Adipocyte (in vitro differentiated cells): ENCODE results near the gene ATP8A2.
A peak's percentile ranks its signal among the peaks of the same experiment; 100 is the strongest.

ENCODE experiments used
- DNase-seq: peaks from one replicate; pipeline ENCODE4 v3.0.0-alpha.2; 2015; ENCODE audit warnings: low read depth
- H3K27me3 ChIP-seq: replicated peaks from 2 replicates; pipeline ENCODE4 v1.7.0; 2013; ENCODE audit warnings: mild to moderate bottlenecking, low read length, moderate library complexity; ENCODE audit not compliant: control insufficient read depth, insufficient read depth
- H3K36me3 ChIP-seq: 2 replicates; pipeline ENCODE4 v1.7.0; 2013; ENCODE audit warnings: low read length, mild to moderate bottlenecking, moderate library complexity; ENCODE audit not compliant: control insufficient read depth, insufficient read depth, severe bottlenecking
- H3K4me1 ChIP-seq: 2 replicates; pipeline ENCODE4 v1.7.0; 2013; ENCODE audit warnings: mild to moderate bottlenecking, low read length, moderate library complexity; ENCODE audit not compliant: control insufficient read depth, insufficient read depth
- H3K4me3 ChIP-seq: 2 replicates; pipeline ENCODE4 v1.7.0; 2013; ENCODE audit warnings: mild to moderate bottlenecking, low read length, moderate library complexity
- H3K9ac ChIP-seq: 2 replicates; pipeline ENCODE4 v1.7.0; 2013; ENCODE audit warnings: mild to moderate bottlenecking, low read length, moderate library complexity
- H3K9me3 ChIP-seq: 2 replicates; pipeline ENCODE4 v1.7.0; 2013; ENCODE audit warnings: mild to moderate bottlenecking, low read length, moderate library complexity; ENCODE audit not compliant: control insufficient read depth

Gene ATP8A2

DNA sequence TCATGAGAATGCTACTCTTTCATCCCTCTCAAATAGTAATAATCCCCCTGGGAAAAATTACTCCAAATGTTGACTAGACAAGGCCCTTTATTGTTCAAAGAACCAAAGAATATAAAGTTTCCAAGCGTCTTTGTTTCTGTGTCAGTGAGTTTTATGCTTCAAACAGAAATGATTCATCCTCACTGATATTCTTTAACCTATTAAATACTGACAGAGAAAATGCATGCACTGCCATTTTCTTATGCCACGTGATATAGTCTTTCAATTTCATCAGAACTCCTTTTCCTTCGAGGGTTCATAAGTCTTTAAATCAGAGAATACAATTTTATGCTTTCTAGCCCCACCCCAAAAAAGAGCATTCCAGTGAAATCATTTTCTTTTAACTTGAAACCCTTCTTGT is 468.5 kb downstream of the ATP8A2 start:
- H3K27me3 ChIP-seq, result peaks cover 12% of the 10 kb centered on the region
- no peak overlapping the region for H3K4me3 ChIP-seq
- no peaks in the 10 kb centered on the region for H3K9me3 ChIP-seq
- no peaks in the 10 kb centered on the region for H3K4me1 ChIP-seq
- DNase-seq, result peak; percentile 16
- H3K9ac ChIP-seq, result no peak overlapping the region
- no peaks in the 10 kb centered on the region for H3K36me3 ChIP-seq

GRCh38 chr13:25840931-25841330 is 469.2 kb downstream of the ATP8A2 start:
- Histone ChIP-seq H3K9ac (no peak overlapping the region), H3K36me3 (no peaks in the 10 kb centered on the region), H3K4me3 (no peak overlapping the region), H3K27me3 (peaks cover 10% of the 10 kb centered on the region), H3K9me3 (no peaks in the 10 kb centered on the region), H3K4me1 (no peaks in the 10 kb centered on the region)
- no peak for DNase-seq

- H3K4me3 ChIP-seq, result no peak overlapping the region
- H3K4me1 ChIP-seq, result no peaks in the 10 kb centered on the region
- H3K9ac ChIP-seq, result no peak overlapping the region
- no peaks in the 10 kb centered on the region for H3K36me3 ChIP-seq
- H3K9me3 ChIP-seq, result no peaks in the 10 kb centered on the region
- DNase-seq, result no peak
- H3K27me3 ChIP-seq, result peaks cover 5% of the 10 kb centered on the region
Observed at GRCh38 chr13:25843692-25844091, 471.9 kb downstream of the ATP8A2 start.

DNA sequence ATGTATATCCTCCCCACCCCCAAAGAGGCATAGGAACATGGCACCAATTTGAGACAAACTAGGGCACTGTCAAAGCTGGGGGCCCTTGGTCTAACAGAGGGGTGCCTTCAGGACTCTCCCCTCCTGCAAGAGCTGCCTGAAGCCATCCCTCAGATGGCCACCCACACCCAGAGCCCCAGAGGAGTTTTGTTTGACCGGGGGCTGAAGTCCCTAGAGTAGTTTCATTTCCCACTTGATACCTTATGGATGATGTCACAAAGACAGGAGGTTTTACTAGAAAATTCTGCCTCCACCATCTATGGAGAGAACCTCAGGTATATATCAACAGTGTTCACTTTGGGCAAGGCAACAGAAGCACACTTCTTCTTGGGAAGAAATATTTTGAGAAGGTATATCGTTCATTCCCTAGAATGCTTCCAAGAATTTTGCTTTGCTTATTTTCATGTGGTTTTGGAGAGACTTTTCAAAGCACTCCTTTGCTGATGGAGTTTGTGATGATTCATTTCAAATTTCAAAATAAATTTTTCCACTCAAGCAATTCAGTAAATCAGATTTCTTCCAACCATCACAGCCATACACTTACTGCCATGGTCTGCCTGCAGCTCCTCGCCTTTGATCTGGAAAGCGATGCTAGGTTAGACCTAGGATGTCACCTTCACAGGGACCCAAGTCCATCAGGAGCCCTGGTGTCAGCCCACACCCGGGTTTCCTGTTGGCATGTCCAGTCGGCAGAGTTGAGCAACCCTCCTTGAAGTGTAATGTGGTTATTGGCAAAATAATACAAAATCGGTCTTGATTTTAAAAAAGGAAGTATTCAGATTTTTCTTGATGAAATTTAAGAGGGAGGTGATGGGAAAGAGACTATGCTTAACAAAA is 473.0 kb downstream of the ATP8A2 start:
- H3K4me3 ChIP-seq, result no peak overlapping the region
- H3K4me1 ChIP-seq, result no peaks in the 10 kb centered on the region
- no peaks in the 10 kb centered on the region for H3K36me3 ChIP-seq
- H3K9me3 ChIP-seq, result no peaks in the 10 kb centered on the region
- no peak overlapping the region for H3K9ac ChIP-seq
- DNase-seq, result peak; percentile 34
- peaks cover 5% of the 10 kb centered on the region for H3K27me3 ChIP-seq

- no peak overlapping the region for H3K9ac ChIP-seq
- no peaks in the 10 kb centered on the region for H3K4me1 ChIP-seq
- DNase-seq, result no peak
- H3K9me3 ChIP-seq, result no peaks in the 10 kb centered on the region
- H3K36me3 ChIP-seq, result no peaks in the 10 kb centered on the region
- peaks cover 5% of the 10 kb centered on the region for H3K27me3 ChIP-seq
- no peak overlapping the region for H3K4me3 ChIP-seq
Observed at GRCh38 chr13:25846222-25846984, 474.6 kb downstream of the ATP8A2 start.

- Histone ChIP-seq H3K9ac (no peak overlapping the region), H3K27me3 (peaks cover 5% of the 10 kb centered on the region), H3K36me3 (no peaks in the 10 kb centered on the region), H3K9me3 (no peaks in the 10 kb centered on the region), H3K4me3 (no peak overlapping the region), H3K4me1 (no peaks in the 10 kb centered on the region)
- no peak for DNase-seq
Observed at GRCh38 chr13:25847145-25847544, 475.4 kb downstream of the ATP8A2 start.

GRCh38 chr13:25847635-25848626 is 476.2 kb downstream of the ATP8A2 start:
- H3K36me3 ChIP-seq, result no peaks in the 10 kb centered on the region
- no peak overlapping the region for H3K4me3 ChIP-seq
- H3K27me3 ChIP-seq, result peaks cover 5% of the 10 kb centered on the region
- H3K9ac ChIP-seq, result no peak overlapping the region
- H3K4me1 ChIP-seq, result no peaks in the 10 kb centered on the region
- H3K9me3 ChIP-seq, result no peaks in the 10 kb centered on the region
- DNase-seq, result no peak

GRCh38 chr13:25848812-25849745 is 477.3 kb downstream of the ATP8A2 start:
- Histone ChIP-seq H3K9ac (no peak overlapping the region), H3K4me3 (no peak overlapping the region), H3K4me1 (no peaks in the 10 kb centered on the region), H3K27me3 (no peaks in the 10 kb centered on the region), H3K36me3 (no peaks in the 10 kb centered on the region), H3K9me3 (no peaks in the 10 kb centered on the region)
- DNase-seq, result peak; percentile 19

DNA sequence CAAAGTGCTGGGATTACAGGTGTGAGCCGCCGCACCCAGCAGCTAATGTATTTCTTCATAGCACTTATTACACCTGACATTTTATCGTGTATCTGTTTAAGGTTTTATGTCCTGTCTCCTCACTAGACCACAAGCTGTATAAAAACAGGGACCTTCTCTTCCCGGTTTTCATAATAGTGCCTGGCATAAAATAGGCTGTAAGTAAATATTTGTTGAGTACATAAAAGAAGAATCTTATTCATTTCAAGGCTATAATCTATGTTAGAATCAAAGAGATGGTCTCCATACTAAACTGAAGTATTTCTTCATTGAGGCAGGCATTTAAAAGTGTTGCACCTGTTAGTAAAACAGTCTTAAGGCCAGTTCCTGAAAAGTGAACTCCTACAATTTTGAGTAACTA is 486.1 kb downstream of the ATP8A2 start:
- no peak overlapping the region for H3K9ac ChIP-seq
- H3K36me3 ChIP-seq, result no peaks in the 10 kb centered on the region
- peaks cover 9% of the 10 kb centered on the region for H3K27me3 ChIP-seq
- DNase-seq, result no peak
- no peaks in the 10 kb centered on the region for H3K9me3 ChIP-seq
- H3K4me1 ChIP-seq, result peaks cover 13% of the 10 kb centered on the region
- H3K4me3 ChIP-seq, result no peak overlapping the region

- Histone ChIP-seq H3K27me3 (peaks cover 24% of the 10 kb centered on the region), H3K9ac (no peak overlapping the region), H3K4me1 (peaks cover 13% of the 10 kb centered on the region), H3K9me3 (no peaks in the 10 kb centered on the region), H3K36me3 (no peaks in the 10 kb centered on the region), H3K4me3 (no peak overlapping the region)
- no peak for DNase-seq
Observed at GRCh38 chr13:25859528-25859927, 487.8 kb downstream of the ATP8A2 start.
